ENCODE measurements around the gene PWP2. TPM values are rescaled to one million over a fixed set of nuclear protein-coding genes. Genes with fewer than 3 reads are reported as not detected.

Gene PWP2
- total RNA-seq, 4 donors from 2014 or later, result 5.6 to 63.5 (median 10.6) TPM

- H3K4me3 ChIP-seq, result no peak overlapping the region
- TF ChIP-seq POLR2A (IDR thresholded peaks at IDR 0.05), result no peak
- TF ChIP-seq CTCF (IDR thresholded peaks at IDR 0.05), result no peak
- peak in 1 of 3 donors; percentile 43 for DNase-seq
- H3K9me3 ChIP-seq, result no peaks in the 10 kb centered on the region
- H3K36me3 ChIP-seq, result peaks cover 0 to 94% (median 0%) of the 10 kb centered on the region in 3 donors
- no peak overlapping the region for H3K27ac ChIP-seq
- no peaks in the 10 kb centered on the region for H3K27me3 ChIP-seq
- H3K4me1 ChIP-seq, result peaks cover 0 to 4% (median 0%) of the 10 kb centered on the region in 4 donors
These were observed 28.7 kb upstream of the PWP2 start for GRCh38 chr21:44078411-44078981.

GRCh38 chr21:44079446-44079845, 27.8 kb upstream of the PWP2 start:
- peaks cover 0 to 97% (median 0%) of the 10 kb centered on the region in 3 donors for H3K36me3 ChIP-seq
- H3K4me3 ChIP-seq, result no peak overlapping the region
- H3K9me3 ChIP-seq, result no peaks in the 10 kb centered on the region
- H3K27ac ChIP-seq, result no peak overlapping the region
- H3K4me1 ChIP-seq, result peaks cover 0 to 4% (median 0%) of the 10 kb centered on the region in 4 donors
- H3K27me3 ChIP-seq, result no peaks in the 10 kb centered on the region
- TF ChIP-seq POLR2A (IDR thresholded peaks at IDR 0.05) (no peak), CTCF (IDR thresholded peaks at IDR 0.05) (no peak)
- DNase-seq, result no peak

- Histone ChIP-seq H3K4me3 (no peak overlapping the region), H3K27ac (no peak overlapping the region), H3K9me3 (no peaks in the 10 kb centered on the region), H3K36me3 (peaks cover 0 to 97% (median 0%) of the 10 kb centered on the region in 3 donors), H3K4me1 (peaks cover 0 to 4% (median 0%) of the 10 kb centered on the region in 4 donors), H3K27me3 (no peaks in the 10 kb centered on the region)
- peak in 1 of 3 donors; percentile 31 for DNase-seq
- no peak for TF ChIP-seq POLR2A (IDR thresholded peaks at IDR 0.05)
- TF ChIP-seq CTCF (IDR thresholded peaks at IDR 0.05), result no peak
These were observed 27.4 kb upstream of the PWP2 start for GRCh38 chr21:44079846-44080245.

- Histone ChIP-seq H3K4me1 (peaks cover 0 to 14% (median 3%) of the 10 kb centered on the region in 4 donors), H3K4me3 (no peak overlapping the region), H3K36me3 (peaks cover 0 to 86% (median 0%) of the 10 kb centered on the region in 3 donors), H3K9me3 (no peaks in the 10 kb centered on the region), H3K27me3 (no peaks in the 10 kb centered on the region), H3K27ac (peak overlapping the region; percentile 68 to 89 (median 78))
- peak in 1 of 3 donors; percentile 45 for DNase-seq
- TF ChIP-seq CTCF (IDR thresholded peaks at IDR 0.05) (no peak), POLR2A (IDR thresholded peaks at IDR 0.05) (no peak)
These were observed 24.4 kb upstream of the PWP2 start for GRCh38 chr21:44082648-44083440.

GRCh38 chr21:44083631-44084291, 23.4 kb upstream of the PWP2 start:
- peaks cover 0 to 81% (median 0%) of the 10 kb centered on the region in 3 donors for H3K36me3 ChIP-seq
- peaks cover 2 to 23% (median 4%) of the 10 kb centered on the region in 4 donors for H3K4me1 ChIP-seq
- no peak for TF ChIP-seq CTCF (IDR thresholded peaks at IDR 0.05)
- TF ChIP-seq POLR2A (IDR thresholded peaks at IDR 0.05), result no peak
- H3K27ac ChIP-seq, result peak overlapping the region; percentile 68 to 89 (median 78)
- no peaks in the 10 kb centered on the region for H3K9me3 ChIP-seq
- no peaks in the 10 kb centered on the region for H3K27me3 ChIP-seq
- no peak overlapping the region for H3K4me3 ChIP-seq
- DNase-seq, result peak in 2 of 3 donors; percentile 62 to 84

Data from Peyer's patch (tissue), 4 donors.